SU-DHL-6 (cell line): Measurements from ENCODE around the gene STAB1.

ENCODE experiments used
- H2AFZ ChIP-seq: fragments of 200-600 bp; sonication (generic); 2 replicates; pipeline ENCODE4 v1.6.1; 2014; ENCODE audit warnings: low read depth, mild to moderate bottlenecking, moderate library complexity, mixed read lengths, antibody characterized with exemption, low read length; ENCODE audit not compliant: severe bottlenecking
- H3F3A ChIP-seq: fragments of 200-600 bp; shearing (Covaris generic); 2 replicates; pipeline ENCODE4 v1.6.0; 2016; ENCODE audit warnings: antibody characterized with exemption, mild to moderate bottlenecking; ENCODE audit not compliant: insufficient read depth
- H3K27ac ChIP-seq: fragments of 200-600 bp; sonication (generic); 2 replicates; pipeline ENCODE4 v1.5.1; 2016; ENCODE audit warnings: low read depth, mild to moderate bottlenecking, low read length, moderate library complexity, mixed read lengths
- H3K27me3 ChIP-seq: fragments of 200-600 bp; sonication (generic), shearing (Covaris generic); 2 replicates; pipeline ENCODE4 v1.6.0; 2014; ENCODE audit warnings: mild to moderate bottlenecking, low read length
- H3K36me3 ChIP-seq: fragments of 200-600 bp; sonication (generic); 2 replicates; pipeline ENCODE4 v1.6.1; 2014; ENCODE audit warnings: mild to moderate bottlenecking, low read length, mixed read lengths
- H3K4me2 ChIP-seq: fragments of 300-600, 200-600 bp; shearing (Covaris generic), sonication (generic); 2 replicates; pipeline ENCODE4 v1.6.0; 2014; ENCODE audit warnings: low read length, low read depth, mild to moderate bottlenecking; ENCODE audit not compliant: poor library complexity, severe bottlenecking
- H3K4me3 ChIP-seq: fragments of 200-600 bp; sonication (generic); 2 replicates; pipeline ENCODE4 v1.5.1; 2014; ENCODE audit warnings: antibody characterized with exemption, low read length, mild to moderate bottlenecking, mixed read lengths; ENCODE audit not compliant: insufficient read depth, poor library complexity, severe bottlenecking
- H3K79me2 ChIP-seq: fragments of 200-600 bp; sonication (generic); 2 replicates; pipeline ENCODE4 v1.6.1; 2014; ENCODE audit warnings: mild to moderate bottlenecking, low read length, moderate library complexity; ENCODE audit not compliant: insufficient read depth
- H3K9ac ChIP-seq: fragments of 200-600 bp; sonication (generic); 2 replicates; pipeline ENCODE4 v1.7.0; 2014; ENCODE audit warnings: mild to moderate bottlenecking, low read length
- H3K9me2 ChIP-seq: fragments of 200-600 bp; sonication (generic); replicated peaks from 2 replicates; pipeline ENCODE4 v1.6.1; 2014; ENCODE audit warnings: low read length; ENCODE audit not compliant: insufficient read depth
- H3K9me3 ChIP-seq: fragments of 200-600 bp; sonication (generic); 2 replicates; pipeline ENCODE4 v1.6.1; 2014; ENCODE audit warnings: low read length, mixed read lengths; ENCODE audit not compliant: insufficient read depth
- H4K20me1 ChIP-seq: fragments of 200-600 bp; sonication (generic); 2 replicates; pipeline ENCODE4 v1.6.1; 2014; ENCODE audit warnings: low read depth, mild to moderate bottlenecking, antibody characterized with exemption, low read length, moderate library complexity, mixed read lengths
- EZH2phosphoT487 ChIP-seq: fragments of 200-600 bp; sonication (generic), shearing (Covaris generic); conservative IDR thresholded peaks from 2 replicates; pipeline ENCODE4 v1.6.1; 2018; ENCODE audit warnings: mild to moderate bottlenecking, antibody characterized with exemption, low read length, moderate library complexity, mixed read lengths
- TF ChIP-seq, protein P1 (sequence below): fragments of 200-600 bp; sonication (generic); IDR thresholded peaks from one replicate; pipeline ENCODE4 v1.5.1; 2017; ENCODE audit warnings: antibody characterized with exemption, mild to moderate bottlenecking, low read length, moderate library complexity; ENCODE audit not compliant: insufficient read depth, poor library complexity, severe bottlenecking

STAB1 gene

DNA sequence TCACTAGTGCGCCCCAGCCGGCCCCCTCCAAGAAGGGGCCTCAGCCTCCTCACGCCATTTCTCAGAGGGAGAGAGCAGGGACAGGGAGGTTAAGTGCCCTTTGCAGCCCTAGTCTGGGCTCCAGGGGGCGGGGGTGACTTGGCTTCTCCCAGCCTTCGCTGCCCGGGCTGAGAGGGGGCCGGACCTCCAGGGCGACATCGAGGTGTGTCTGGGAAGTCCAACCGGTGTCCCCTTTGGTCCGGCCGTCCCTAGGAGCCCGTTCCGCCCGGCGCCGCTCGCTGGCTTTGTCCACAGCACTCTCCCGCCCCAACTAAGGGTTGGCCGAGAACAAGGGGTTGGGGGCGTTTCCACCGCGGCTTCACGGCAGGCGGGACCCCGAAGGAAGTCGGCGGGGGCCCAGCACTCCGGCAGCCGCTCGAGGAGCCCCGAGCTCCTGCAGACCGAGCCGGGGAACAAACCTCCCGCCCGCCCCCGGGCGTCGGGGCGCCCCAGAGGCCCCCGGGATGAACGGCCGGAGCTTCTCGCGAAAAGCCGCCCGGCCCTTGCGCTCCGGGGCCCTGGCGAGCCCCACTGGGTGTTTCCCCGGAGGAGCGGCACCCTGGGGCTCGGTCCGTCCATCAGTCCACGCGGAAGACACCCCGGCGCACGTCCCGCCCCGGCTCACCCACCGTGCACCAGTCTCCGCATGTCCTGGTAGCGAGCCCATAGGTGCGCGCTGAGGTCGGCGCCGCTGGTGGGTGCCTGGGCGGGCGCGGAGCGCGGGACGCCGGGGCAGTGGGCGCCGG lies 37.9 kb downstream of the STAB1 start:
- no peak overlapping the region for H2AFZ ChIP-seq

DNA sequence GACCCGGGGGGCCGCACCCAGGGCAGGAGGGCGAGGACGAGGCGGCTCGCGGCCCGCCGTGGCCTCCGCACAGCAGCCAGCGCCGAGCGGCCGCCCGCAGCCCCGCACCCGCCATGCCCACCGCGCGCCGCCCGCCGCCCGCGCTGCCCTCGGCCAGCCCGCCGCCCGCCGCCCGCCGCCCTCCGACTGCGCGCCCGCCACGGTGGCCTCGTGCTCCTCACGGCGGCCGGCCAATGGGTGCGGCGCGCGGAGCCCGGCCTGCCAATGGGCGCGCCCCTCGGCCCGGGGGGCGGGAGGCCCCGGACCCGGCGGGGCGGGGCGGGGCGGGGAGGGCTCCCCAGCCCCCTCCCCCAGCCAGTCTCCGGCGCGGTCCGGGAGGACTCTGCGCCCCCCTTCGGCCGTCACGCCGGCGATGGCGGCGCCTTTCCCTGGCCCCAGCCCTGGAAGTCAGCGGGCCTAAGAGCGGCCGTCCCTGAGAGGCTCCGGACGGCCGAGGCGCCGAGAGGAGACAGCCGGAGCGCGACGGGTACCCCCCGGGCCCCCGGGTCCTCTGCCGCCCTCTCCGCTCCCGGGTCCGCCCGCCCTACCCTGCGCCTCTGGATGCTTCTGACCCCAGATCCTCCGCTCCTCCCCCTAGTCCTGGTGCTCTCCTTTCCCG lies 38.6 kb downstream of the STAB1 start, which contains the start of gene NT5DC2:
TSS of gene NT5DC2 (minus strand) at position 235 of the 658 bp plus-strand sequence. CDS start at position 115, 120 bp downstream.
- Histone ChIP-seq H3K4me3 (peak within 1 kb of the TSS; percentile 82), H3K27ac (peak within 1 kb of the TSS; percentile 83), H4K20me1 (peaks cover 9% of the 10 kb centered on the region; the same call in 1 of the 2 replicates), H2AFZ (peak within 1 kb of the TSS; percentile 25), H3K9me3 (no peaks in the 10 kb centered on the region), H3K36me3 (no peaks in the 10 kb centered on the region), H3K9ac (peak within 1 kb of the TSS; percentile 93), H3K79me2 (peaks cover 68% of the 10 kb centered on the region), H3K27me3 (no peaks in the 10 kb centered on the region), H3K9me2 (no peaks in the 10 kb centered on the region), H3F3A (peaks cover 21% of the 10 kb centered on the region), H3K4me2 (peak within 1 kb of the TSS; percentile 93)
- TF ChIP-seq, protein P1, sequence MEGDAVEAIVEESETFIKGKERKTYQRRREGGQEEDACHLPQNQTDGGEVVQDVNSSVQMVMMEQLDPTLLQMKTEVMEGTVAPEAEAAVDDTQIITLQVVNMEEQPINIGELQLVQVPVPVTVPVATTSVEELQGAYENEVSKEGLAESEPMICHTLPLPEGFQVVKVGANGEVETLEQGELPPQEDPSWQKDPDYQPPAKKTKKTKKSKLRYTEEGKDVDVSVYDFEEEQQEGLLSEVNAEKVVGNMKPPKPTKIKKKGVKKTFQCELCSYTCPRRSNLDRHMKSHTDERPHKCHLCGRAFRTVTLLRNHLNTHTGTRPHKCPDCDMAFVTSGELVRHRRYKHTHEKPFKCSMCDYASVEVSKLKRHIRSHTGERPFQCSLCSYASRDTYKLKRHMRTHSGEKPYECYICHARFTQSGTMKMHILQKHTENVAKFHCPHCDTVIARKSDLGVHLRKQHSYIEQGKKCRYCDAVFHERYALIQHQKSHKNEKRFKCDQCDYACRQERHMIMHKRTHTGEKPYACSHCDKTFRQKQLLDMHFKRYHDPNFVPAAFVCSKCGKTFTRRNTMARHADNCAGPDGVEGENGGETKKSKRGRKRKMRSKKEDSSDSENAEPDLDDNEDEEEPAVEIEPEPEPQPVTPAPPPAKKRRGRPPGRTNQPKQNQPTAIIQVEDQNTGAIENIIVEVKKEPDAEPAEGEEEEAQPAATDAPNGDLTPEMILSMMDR = no peak
- no peak for TF ChIP-seq EZH2phosphoT487

More for the DNA sequence above, 37.9 kb downstream of the STAB1 start:
- no peak for TF ChIP-seq EZH2phosphoT487
- TF ChIP-seq, protein P1 = no peak
- Histone ChIP-seq H3K79me2 (peaks cover 61% of the 10 kb centered on the region), H3K27ac (peak overlapping the region; percentile 64), H4K20me1 (peaks cover 9% of the 10 kb centered on the region; the same call in 1 of the 2 replicates), H3K27me3 (no peaks in the 10 kb centered on the region), H3K9me3 (no peaks in the 10 kb centered on the region), H3K9ac (peak overlapping the region; percentile 93), H3K9me2 (no peaks in the 10 kb centered on the region), H3F3A (peaks cover 21% of the 10 kb centered on the region), H3K4me3 (peak overlapping the region; percentile 82), H3K4me2 (peak overlapping the region; percentile 93), H3K36me3 (no peaks in the 10 kb centered on the region)

DNA sequence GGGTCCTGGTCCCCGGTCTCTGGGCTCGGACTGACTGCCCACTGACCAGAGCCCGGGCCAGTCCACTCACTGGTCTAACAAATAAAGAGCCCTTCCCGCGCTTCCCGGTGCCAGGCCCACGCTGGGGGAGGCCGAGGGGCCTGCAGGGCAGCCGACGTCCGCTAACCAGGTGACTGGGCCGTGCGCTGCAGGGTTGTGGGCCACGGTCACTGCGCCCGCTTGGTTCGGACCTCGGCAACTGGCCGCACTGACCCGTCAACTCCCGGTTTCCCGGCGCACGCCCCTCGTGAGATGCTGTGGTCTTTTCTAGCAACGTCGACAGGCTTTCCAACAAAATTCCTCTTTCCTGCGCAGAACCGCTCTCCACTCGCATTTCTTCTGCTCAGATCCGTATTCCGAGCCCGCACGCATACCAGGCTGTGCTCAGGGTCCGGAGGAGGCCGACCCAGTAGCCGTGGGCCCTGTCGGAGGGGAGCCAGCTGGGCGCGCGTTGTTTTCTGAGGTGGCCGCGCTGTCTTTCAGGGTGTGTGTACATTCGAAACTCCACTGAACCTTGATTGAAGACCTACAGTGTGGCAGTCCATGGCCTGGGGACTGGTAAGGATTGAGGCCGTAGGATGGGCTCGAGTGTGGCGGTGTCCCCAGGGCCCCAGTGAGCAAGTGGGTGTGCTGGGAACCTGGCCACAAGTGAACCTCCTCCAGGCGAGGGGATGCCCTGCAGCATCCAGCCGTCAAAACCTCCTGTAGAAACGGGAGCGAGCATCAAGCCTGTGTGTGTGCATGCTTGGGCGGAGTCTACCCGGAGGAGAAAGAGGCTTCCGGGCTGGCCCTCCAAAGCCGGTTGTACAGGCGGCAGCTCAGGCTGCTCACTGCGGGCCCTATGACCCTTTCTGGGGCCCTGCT lies 39.4 kb downstream of the STAB1 start:
- Histone ChIP-seq H3K27ac (peak overlapping the region; percentile 83), H3K9me3 (no peaks in the 10 kb centered on the region), H3K27me3 (no peaks in the 10 kb centered on the region), H3K4me3 (peak overlapping the region; percentile 59), H3K4me2 (peak overlapping the region; percentile 79), H3K9ac (peak overlapping the region; percentile 76), H3K9me2 (no peaks in the 10 kb centered on the region), H4K20me1 (peaks cover 9% of the 10 kb centered on the region; the same call in 1 of the 2 replicates), H3K36me3 (no peaks in the 10 kb centered on the region), H2AFZ (peak overlapping the region; percentile 25), H3K79me2 (peaks cover 73% of the 10 kb centered on the region), H3F3A (peaks cover 21% of the 10 kb centered on the region)
- no peak for TF ChIP-seq EZH2phosphoT487
- TF ChIP-seq, protein P1 = no peak
